Cardiac fibroblast (primary cell): ENCODE measurements around the gene GRAMD4.

Experiments used
- DNase-seq, 2 donors: peaks; one replicate each; pipeline versions ENCODE4 v3.0.0 to v3.0.0-alpha.2; 2010; ENCODE audit warnings: low read depth in 2 of 2
- H3K4me3 ChIP-seq, 2 donors: replicated peaks in 1 of 2; 1 replicate in 1 of 2; 2 replicates in 1 of 2; pipeline ENCODE4 v1.5.1; 2011; ENCODE audit warnings: low read depth in 2 of 2, low read length in 2 of 2, mild to moderate bottlenecking in 2 of 2, moderate library complexity in 1 of 2
- TF ChIP-seq, protein P1 (sequence below): IDR thresholded peaks from one replicate; pipeline ENCODE4 v1.5.1; 2011; ENCODE audit warnings: low read depth, mild to moderate bottlenecking, low read length, inconsistent platforms

The GRAMD4 gene

DNA sequence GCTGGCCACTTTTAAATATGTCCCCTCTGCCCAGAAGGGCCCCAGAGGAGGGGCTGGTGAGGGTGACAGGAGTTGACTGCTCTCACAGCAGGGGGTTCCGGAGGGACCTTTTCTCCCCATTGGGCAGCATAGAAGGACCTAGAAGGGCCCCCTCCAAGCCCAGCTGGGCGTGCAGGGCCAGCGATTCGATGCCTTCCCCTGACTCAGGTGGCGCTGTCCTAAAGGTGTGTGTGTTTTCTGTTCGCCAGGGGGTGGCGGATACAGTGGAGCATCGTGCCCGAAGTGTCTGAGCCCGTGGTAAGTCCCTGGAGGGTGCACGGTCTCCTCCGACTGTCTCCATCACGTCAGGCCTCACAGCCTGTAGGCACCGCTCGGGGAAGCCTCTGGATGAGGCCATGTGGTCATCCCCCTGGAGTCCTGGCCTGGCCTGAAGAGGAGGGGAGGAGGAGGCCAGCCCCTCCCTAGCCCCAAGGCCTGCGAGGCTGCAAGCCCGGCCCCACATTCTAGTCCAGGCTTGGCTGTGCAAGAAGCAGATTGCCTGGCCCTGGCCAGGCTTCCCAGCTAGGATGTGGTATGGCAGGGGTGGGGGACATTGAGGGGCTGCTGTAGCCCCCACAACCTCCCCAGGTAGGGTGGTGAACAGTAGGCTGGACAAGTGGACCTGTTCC, 46.5 kb downstream of the GRAMD4 start:
- DNase-seq: no peak
- TF ChIP-seq, protein P1, sequence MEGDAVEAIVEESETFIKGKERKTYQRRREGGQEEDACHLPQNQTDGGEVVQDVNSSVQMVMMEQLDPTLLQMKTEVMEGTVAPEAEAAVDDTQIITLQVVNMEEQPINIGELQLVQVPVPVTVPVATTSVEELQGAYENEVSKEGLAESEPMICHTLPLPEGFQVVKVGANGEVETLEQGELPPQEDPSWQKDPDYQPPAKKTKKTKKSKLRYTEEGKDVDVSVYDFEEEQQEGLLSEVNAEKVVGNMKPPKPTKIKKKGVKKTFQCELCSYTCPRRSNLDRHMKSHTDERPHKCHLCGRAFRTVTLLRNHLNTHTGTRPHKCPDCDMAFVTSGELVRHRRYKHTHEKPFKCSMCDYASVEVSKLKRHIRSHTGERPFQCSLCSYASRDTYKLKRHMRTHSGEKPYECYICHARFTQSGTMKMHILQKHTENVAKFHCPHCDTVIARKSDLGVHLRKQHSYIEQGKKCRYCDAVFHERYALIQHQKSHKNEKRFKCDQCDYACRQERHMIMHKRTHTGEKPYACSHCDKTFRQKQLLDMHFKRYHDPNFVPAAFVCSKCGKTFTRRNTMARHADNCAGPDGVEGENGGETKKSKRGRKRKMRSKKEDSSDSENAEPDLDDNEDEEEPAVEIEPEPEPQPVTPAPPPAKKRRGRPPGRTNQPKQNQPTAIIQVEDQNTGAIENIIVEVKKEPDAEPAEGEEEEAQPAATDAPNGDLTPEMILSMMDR: no peak
- H3K4me3 ChIP-seq: no peak overlapping the region

DNA sequence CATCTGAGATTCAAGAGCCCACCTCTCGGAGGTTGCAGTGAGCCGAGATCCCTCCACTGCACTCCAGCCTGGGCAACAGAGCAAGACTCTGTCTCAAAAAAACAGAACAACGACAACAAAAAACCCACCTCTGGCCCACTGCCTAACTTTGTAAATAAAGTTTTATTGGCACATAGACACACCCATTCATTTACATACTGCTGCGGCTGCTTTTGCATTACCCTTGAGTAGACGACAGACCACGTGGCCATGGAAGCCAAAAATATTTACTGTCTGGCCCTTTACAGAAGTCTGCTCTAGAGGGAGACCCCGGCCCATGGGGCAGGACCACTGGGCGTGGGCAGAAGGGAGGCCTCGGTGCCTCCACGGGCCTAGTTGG, 47.0 kb downstream of the GRAMD4 start:
- DNase-seq: no peak
- H3K4me3 ChIP-seq: no peak overlapping the region
- TF ChIP-seq, protein P1: no peak

DNA sequence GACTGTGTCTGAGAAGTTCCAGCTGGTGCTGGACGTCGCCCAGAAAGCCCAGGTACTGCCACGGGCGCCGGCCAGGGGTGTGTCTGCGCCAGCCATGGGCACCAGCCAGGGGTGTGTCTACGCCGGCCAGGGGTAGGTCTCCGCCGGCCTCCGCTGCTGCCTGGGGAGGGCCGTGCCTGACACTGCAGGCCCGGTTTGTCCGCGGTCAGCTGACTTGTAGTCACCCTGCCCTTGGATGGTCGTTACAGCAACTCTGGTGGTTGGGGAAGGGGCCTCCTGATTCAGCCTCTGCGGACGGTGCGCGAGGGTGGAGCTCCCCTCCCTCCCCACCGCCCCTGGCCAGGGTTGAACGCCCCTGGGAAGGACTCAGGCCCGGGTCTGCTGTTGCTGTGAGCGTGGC, 47.9 kb downstream of the GRAMD4 start:
- no peak overlapping the region for H3K4me3 ChIP-seq
- no peak for DNase-seq
- TF ChIP-seq, protein P1: no peak

DNA sequence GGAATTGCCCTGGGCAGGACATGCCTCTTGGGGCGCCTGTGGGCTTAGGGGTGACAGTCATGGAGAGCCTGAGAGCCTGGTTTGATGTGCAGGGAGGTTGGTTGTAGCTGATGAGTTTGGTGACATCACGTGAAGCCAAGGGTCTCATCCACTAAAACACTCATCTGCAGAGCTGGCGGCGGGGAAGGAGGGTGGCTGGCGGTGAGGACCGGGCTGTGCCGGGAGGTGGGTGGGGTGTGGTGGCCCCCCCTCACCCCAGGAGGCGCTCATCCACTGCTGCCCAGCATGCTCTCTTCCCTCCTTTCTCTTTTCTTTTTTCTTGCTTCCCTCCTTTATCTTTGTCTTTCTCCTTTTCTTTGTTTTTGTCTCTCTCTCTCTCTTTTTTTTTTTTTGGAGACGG, 49.0 kb downstream of the GRAMD4 start:
- DNase-seq: no peak
- TF ChIP-seq, protein P1: no peak
- H3K4me3 ChIP-seq: no peak overlapping the region

DNA sequence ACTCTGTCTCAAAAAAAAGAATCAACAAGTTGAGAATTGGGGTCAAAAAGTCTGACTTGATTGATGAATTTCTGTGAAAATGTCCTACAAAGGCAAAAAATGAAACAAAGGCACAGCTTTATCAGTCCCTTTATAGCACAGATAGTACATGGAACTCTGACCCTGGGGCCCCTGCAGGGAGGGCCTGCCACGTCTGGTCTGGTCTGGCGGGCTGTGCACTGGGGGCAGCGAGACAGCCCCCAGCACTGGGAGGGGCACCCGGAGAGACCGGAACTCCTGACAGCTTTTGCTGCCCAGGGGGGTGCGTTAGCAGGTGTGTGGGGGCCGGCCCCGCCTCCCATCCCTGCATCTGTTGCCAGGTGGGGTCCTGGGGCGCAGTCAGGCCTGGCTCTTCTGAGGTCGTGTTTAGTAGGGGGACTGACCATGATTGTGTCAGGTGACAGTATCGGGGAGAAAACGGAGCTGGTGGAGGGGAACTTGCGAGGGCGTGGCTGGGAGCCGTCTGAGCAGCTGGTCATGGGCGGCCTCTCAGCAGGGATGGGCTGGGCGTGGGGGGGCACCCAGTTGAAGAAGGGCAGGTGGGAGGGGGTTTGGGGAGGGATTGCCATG, 51.7 kb downstream of the GRAMD4 start:
- TF ChIP-seq, protein P1: no peak
- H3K4me3 ChIP-seq: no peak overlapping the region
- DNase-seq: no peak

DNA sequence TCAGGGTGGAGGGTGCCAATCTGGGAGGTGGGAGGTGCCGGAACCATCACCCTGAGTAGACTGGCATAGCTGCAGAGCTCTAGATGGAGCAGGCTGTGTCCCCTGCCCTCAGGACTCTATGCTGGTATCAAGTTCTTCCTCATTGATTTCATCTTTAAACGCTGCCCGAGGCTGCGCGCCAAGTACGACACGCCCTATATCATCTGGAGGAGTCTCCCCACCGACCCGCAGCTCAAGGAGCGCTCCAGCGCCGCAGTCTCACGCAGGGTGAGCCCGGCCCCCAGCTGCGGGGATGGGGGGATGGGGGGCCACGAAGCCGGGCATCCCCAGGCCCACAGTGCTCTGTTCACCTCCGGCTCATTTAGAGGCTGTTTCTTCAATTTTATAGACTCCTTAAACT, 52.5 kb downstream of the GRAMD4 start:
- TF ChIP-seq, protein P1: no peak
- H3K4me3 ChIP-seq: no peak overlapping the region
- no peak for DNase-seq
